H1 (cell line): ENCODE data around the gene ASAP3. TPM values are rescaled to one million over a fixed set of nuclear protein-coding genes. Genes with fewer than 3 reads are reported as not detected.
A peak's percentile ranks its signal among the peaks of the same experiment; 100 is the strongest.

Source experiments
- ASH2L ChIP-seq: fragments of 200-600, 300-600 bp; sonication (generic); IDR thresholded peaks from one replicate; pipeline ENCODE4 v1.7.1; 2017; ENCODE audit warnings: low read length
- ATF3 ChIP-seq: IDR thresholded peaks from 2 replicates; pipeline ENCODE4 v1.6.1; 2011; ENCODE audit warnings: low read depth, mild to moderate bottlenecking, low read length; ENCODE audit not compliant: insufficient read depth
- BACH1 ChIP-seq: IDR thresholded peaks from 2 replicates; pipeline ENCODE4 v1.6.1; 2012; ENCODE audit warnings: low read length, improper control_type of control experiment
- CBX5 ChIP-seq: fragments of 300-800, 300-1000 bp; sonication (generic); IDR thresholded peaks from 2 replicates; pipeline ENCODE4 v1.7.1; 2016; ENCODE audit warnings: antibody characterized with exemption, low read length, low read depth
- CBX8 ChIP-seq: fragments of 300-800, 300-1000 bp; sonication (generic); IDR thresholded peaks from 2 replicates; pipeline ENCODE4 v1.7.1; 2016; ENCODE audit warnings: low read depth, low read length, borderline replicate concordance
- CHD1 ChIP-seq: IDR thresholded peaks from 2 replicates; pipeline ENCODE4 v1.6.1; 2012; ENCODE audit warnings: low read depth, low read length, improper control_type of control experiment
- CREB1 ChIP-seq: IDR thresholded peaks from 2 replicates; pipeline ENCODE4 v1.6.1; 2012; ENCODE audit warnings: inconsistent platforms
- CTBP2 ChIP-seq: IDR thresholded peaks from 2 replicates; pipeline ENCODE4 v1.7.0; 2011; ENCODE audit warnings: borderline replicate concordance, mild to moderate bottlenecking, moderate library complexity, mixed read lengths, low read length; ENCODE audit not compliant: insufficient read depth, insufficient read length
- EZH2 ChIP-seq: fragments of 200-600 bp; sonication (generic); IDR thresholded peaks from 2 replicates; pipeline ENCODE4 v1.7.1; 2012; ENCODE audit warnings: low read depth, mild to moderate bottlenecking, moderate library complexity, low read length, inconsistent platforms; ENCODE audit not compliant: severe bottlenecking
- FOSL1 ChIP-seq: IDR thresholded peaks from 2 replicates; pipeline ENCODE4 v1.6.1; 2011; ENCODE audit warnings: mild to moderate bottlenecking, low read depth, low read length, moderate library complexity; ENCODE audit not compliant: insufficient read depth
- GABPA ChIP-seq: IDR thresholded peaks from 2 replicates; pipeline ENCODE4 v1.6.1; 2011; ENCODE audit warnings: mild to moderate bottlenecking, low read length, moderate library complexity, borderline replicate concordance; ENCODE audit not compliant: insufficient read depth
- HDAC2 ChIP-seq, 2 experiments: fragments of 300-600 bp in 1 of 2; sonication (generic) in 1 of 2; IDR thresholded peaks; 2 replicates each; pipeline ENCODE4 v1.6.1; 2011 to 2012; ENCODE audit warnings: low read depth in 2 of 2, low read length in 2 of 2, mild to moderate bottlenecking in 2 of 2, moderate library complexity in 2 of 2, borderline replicate concordance in 1 of 2, inconsistent platforms in 1 of 2
- HDAC6 ChIP-seq: IDR thresholded peaks from one replicate; pipeline ENCODE4 v1.7.1; 2012; ENCODE audit warnings: low read depth, mild to moderate bottlenecking, inconsistent platforms, low read length, moderate library complexity
- JUND ChIP-seq: IDR thresholded peaks from 2 replicates; pipeline ENCODE4 v1.6.1; 2011; ENCODE audit warnings: mild to moderate bottlenecking, improper control_type of control experiment, low read length
- KDM1A ChIP-seq: fragments of 200-600, 300-600 bp; sonication (generic); IDR thresholded peaks from 2 replicates; pipeline ENCODE4 v1.7.1; 2016; ENCODE audit warnings: mild to moderate bottlenecking, low read length, borderline replicate concordance
- KDM4A ChIP-seq: IDR thresholded peaks from one replicate; pipeline ENCODE4 v1.7.1; 2012; ENCODE audit warnings: low read depth, mild to moderate bottlenecking, moderate library complexity, low read length, inconsistent platforms; ENCODE audit not compliant: severe bottlenecking
- NRF1 ChIP-seq: IDR thresholded peaks from 2 replicates; pipeline ENCODE4 v1.6.1; 2011; ENCODE audit warnings: mild to moderate bottlenecking, low read depth, low read length, improper control_type of control experiment
- SIN3A ChIP-seq, 2 experiments: IDR thresholded peaks in 1 of 2; conservative IDR thresholded peaks in 1 of 2; 2 replicates each; pipeline ENCODE4 v1.6.1; 2011 to 2012; ENCODE audit warnings: low read length in 2 of 2, improper control_type of control experiment in 1 of 2, low read depth in 1 of 2, mild to moderate bottlenecking in 1 of 2
- SIX5 ChIP-seq: IDR thresholded peaks from 2 replicates; pipeline ENCODE4 v1.6.1; 2011; ENCODE audit warnings: mild to moderate bottlenecking, low read depth, low read length
- SP2 ChIP-seq: IDR thresholded peaks from 2 replicates; pipeline ENCODE4 v1.6.1; 2012; ENCODE audit warnings: mild to moderate bottlenecking, low read length, inconsistent platforms
- SRF ChIP-seq: IDR thresholded peaks from 2 replicates; pipeline ENCODE4 v1.6.1; 2011; ENCODE audit warnings: mild to moderate bottlenecking, low read depth, low read length, moderate library complexity
- TCF12 ChIP-seq: IDR thresholded peaks from 2 replicates; pipeline ENCODE4 v1.6.1; 2011; ENCODE audit warnings: low read depth, mild to moderate bottlenecking, low read length
- ZNF274 ChIP-seq: IDR thresholded peaks from 2 replicates; pipeline ENCODE4 v1.7.0; 2012; ENCODE audit warnings: low read length, borderline replicate concordance; ENCODE audit errors: extremely low read depth
- polyA plus RNA-seq, 7 experiments: library from polyadenylated mRNA; depleted of rRNA in 3 of 7; stranded (reverse) in 5 of 7; unstranded in 2 of 7; fragments of >200 nt in 5 of 7; fragments of 200-250 nt in 2 of 7; gene quantifications; 1 replicate in 5 of 7; 2 replicates in 1 of 7; 4 replicates in 1 of 7; pipeline versions ENCODE4 v1.2.1 to v1.2.3, GENCODE V29; 2011 to 2013; ENCODE audit warnings: missing spikeins in 2 of 7, mixed read lengths in 2 of 7
- total RNA-seq: library from RNA; stranded (reverse); fragmentation: NEBNext Ultra II Directional; extraction: Animal tissue kit (Norgen Biotek cat#: 25700); gene quantifications from 2 replicates; pipeline ENCODE4 v1.2.1, GENCODE V29; 2021

Gene ASAP3
- total and polyA plus RNA-seq, 2 of the 8 experiments (the other 6 are each of a cell fraction or from before 2014, with no cell fraction given) = 53.1 to 58.0 TPM

DNA sequence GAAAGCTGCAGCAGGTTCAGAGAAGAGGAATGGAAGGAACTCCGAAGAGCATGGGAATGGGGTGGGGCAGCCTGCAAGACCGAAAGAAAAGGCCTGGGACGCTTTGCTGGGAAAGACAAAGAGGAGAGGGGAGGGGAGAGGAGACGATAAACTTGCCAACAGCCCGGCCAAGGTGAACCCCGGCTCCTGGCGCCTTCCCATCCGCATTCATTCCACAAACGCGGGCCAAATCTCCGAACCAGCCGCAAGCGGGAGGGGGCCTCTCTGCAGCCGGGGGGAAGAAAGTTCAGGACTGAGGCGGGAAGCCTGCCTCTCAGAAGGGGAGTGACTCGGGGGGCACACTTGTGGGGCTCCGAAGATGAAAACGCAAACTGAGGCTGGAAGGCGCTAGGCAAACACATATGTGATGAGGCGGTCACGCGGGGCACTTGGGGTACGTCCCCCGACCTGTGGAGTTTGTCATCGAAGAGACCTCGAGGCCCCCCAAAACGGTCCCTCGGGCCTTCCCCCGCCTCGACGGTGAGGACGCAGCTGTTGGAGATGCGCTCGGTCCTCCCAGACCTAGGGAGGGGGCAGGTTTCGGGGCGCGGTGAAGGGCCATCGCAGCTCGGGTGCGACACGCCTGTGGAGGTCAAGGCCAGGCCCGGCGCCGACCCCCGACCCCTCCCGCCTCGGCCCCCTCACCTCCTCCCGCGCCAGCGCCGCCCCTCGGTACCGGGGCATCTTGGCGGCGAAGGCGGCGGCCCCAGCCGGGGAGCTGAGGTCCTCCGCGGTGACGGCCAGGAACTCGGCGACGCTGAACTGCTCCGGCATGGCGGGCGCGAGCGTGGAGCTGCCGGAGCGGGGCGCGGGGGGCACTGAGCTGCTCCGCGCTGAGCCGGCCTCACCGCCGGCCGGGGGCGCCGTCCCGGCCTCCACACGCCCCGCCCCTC lies at the start of gene ASAP3 (continued):
- no peak for TF ChIP-seq EZH2
- no peak for TF ChIP-seq HDAC6
- no peak for TF ChIP-seq GABPA
- TF ChIP-seq CBX5 = no peak
- no peak for TF ChIP-seq SP2
- TF ChIP-seq CTBP2 = no peak
- no peak for TF ChIP-seq SIX5
- TF ChIP-seq SIN3A (conservative IDR thresholded peaks at IDR 0.05 in 1 of 2, IDR thresholded peaks at IDR 0.05 in 1 of 2; ENCODE audit: low read depth in 1 of 2, low read length in 2 of 2) = peak; percentile 10 to 75; a peak in 1 of 4 replicates
- TF ChIP-seq CHD1 = no peak
- no peak for TF ChIP-seq KDM1A
- no peak for TF ChIP-seq SRF
- TF ChIP-seq CBX8 = no peak
- TF ChIP-seq CREB1 = no peak; the same call in 1 of the 2 replicates
- TF ChIP-seq JUND = no peak
- no peak for TF ChIP-seq BACH1
- no peak for TF ChIP-seq KDM4A
- no peak for TF ChIP-seq TCF12
- no peak for TF ChIP-seq ATF3
- TF ChIP-seq ASH2L = peak; percentile 69
- TF ChIP-seq ZNF274 = no peak
- TF ChIP-seq FOSL1 = no peak
- TF ChIP-seq NRF1 = no peak
- TF ChIP-seq HDAC2 (IDR thresholded peaks at IDR 0.05; ENCODE audit: borderline replicate concordance in 1 of 2, low read depth in 2 of 2, low read length in 2 of 2) = no peak
